ENCODE results near the gene LAMC3. TPM values are rescaled to one million over a fixed set of nuclear protein-coding genes. Genes with fewer than 3 reads are reported as not detected.
A peak's percentile ranks its signal among the peaks of the same experiment; 100 is the strongest.

Gene LAMC3
- total and polyA plus RNA-seq, 2 donors from 2014 or later, result 13.4 to 13.8 TPM

GRCh38 chr9:130990978-130991777 lies 17.8 kb upstream of the LAMC3 start:
- intact Hi-C loops (cut with DNase I), result no loop called here
- DNase-seq (peak in 3 of 5 donors; percentile 42 to 74 (median 62)), FAIRE-seq (no peak)
- Histone ChIP-seq H3K9me3 (ENCODE audit: control insufficient read depth in 2 of 3, insufficient read depth in 1 of 3, low read length in 3 of 3) (no peaks in the 10 kb centered on the region), H3K27me3 (ENCODE audit: control insufficient read depth, insufficient read depth, low read length) (no peaks in the 10 kb centered on the region), H3K27ac (ENCODE audit: low read depth in 2 of 2, low read length in 2 of 2) (no peak overlapping the region), H3K4me3 (ENCODE audit: low read length in 3 of 3) (no peak overlapping the region), H3K9ac (ENCODE audit: low read length in 3 of 3) (no peak overlapping the region), H3K4me1 (ENCODE audit: control insufficient read depth in 2 of 3, insufficient read depth in 2 of 3, low read depth in 1 of 3, low read length in 3 of 3) (no peaks in the 10 kb centered on the region), H3K36me3 (ENCODE audit: control insufficient read depth in 2 of 3, insufficient read depth in 3 of 3, low read length in 3 of 3) (no peaks in the 10 kb centered on the region)
- no peak for TF ChIP-seq CTCF (IDR thresholded peaks at IDR 0.05; ENCODE audit: borderline replicate concordance, extremely low read depth, insufficient read depth)

DNA sequence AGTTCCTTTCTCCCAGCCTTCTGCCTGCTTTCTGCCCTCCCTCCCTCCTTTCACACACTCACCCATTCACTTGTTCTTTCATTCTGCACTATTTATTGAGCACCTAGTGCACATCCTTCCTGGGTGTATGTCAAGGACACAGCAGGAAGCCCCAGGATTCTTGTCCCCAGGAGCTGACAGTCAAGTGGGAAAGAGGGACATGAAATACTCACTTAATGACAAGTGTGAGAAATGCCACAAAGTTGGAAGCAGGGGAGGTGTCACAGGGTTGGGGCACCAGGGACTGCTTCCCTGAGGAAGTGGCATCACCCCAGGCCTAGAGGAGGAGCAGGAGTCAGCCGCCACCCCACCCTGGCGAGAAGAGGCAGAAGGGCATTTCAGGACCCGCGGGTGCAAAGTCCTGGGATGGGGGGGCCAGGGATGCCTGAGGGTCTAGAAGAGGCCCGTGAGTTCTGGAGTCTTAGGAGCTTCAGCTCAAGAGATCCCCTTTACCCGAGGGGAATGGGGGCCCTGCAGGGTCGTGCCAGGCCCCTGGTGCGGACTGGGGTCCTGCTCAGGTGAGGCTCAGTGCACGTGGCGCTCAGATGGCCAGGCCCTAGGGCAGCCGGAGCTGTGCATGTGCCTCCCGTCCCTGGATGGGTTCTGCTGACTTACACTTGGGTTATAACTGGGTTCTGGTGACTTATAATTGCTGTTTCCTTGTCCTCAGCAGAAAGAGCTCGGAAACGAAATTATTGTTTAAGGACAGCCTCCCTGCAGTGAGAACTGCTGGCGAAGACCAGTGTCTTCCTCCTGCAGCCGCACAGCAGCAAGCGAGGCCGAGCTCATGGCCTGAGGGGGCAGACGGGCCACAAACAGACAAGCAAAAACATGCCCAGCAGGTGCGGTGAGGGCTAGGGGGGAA lies 16.9 kb upstream of the LAMC3 start:
- Histone ChIP-seq H3K4me3 (ENCODE audit: low read length in 3 of 3) (no peak overlapping the region), H3K36me3 (ENCODE audit: control insufficient read depth in 2 of 3, insufficient read depth in 3 of 3, low read length in 3 of 3) (no peaks in the 10 kb centered on the region), H3K9ac (ENCODE audit: low read length in 3 of 3) (no peak overlapping the region), H3K27me3 (ENCODE audit: control insufficient read depth, insufficient read depth, low read length) (no peaks in the 10 kb centered on the region), H3K27ac (ENCODE audit: low read depth in 2 of 2, low read length in 2 of 2) (no peak overlapping the region), H3K9me3 (ENCODE audit: control insufficient read depth in 2 of 3, insufficient read depth in 1 of 3, low read length in 3 of 3) (no peaks in the 10 kb centered on the region), H3K4me1 (ENCODE audit: control insufficient read depth in 2 of 3, insufficient read depth in 2 of 3, low read depth in 1 of 3, low read length in 3 of 3) (no peaks in the 10 kb centered on the region)
- no peak for DNase-seq
- TF ChIP-seq CTCF (IDR thresholded peaks at IDR 0.05; ENCODE audit: borderline replicate concordance, extremely low read depth, insufficient read depth), result no peak
- no peak for FAIRE-seq
- intact Hi-C loops (cut with DNase I), result no loop called here

- intact Hi-C loops (cut with DNase I), result no loop called here
- H3K4me1 ChIP-seq (ENCODE audit: control insufficient read depth in 2 of 3, insufficient read depth in 2 of 3, low read depth in 1 of 3, low read length in 3 of 3), result no peaks in the 10 kb centered on the region
- H3K9ac ChIP-seq (ENCODE audit: low read length in 3 of 3), result no peak overlapping the region
- H3K9me3 ChIP-seq (ENCODE audit: control insufficient read depth in 2 of 3, insufficient read depth in 1 of 3, low read length in 3 of 3), result no peaks in the 10 kb centered on the region
- no peak for TF ChIP-seq CTCF (IDR thresholded peaks at IDR 0.05; ENCODE audit: borderline replicate concordance, extremely low read depth, insufficient read depth)
- no peak overlapping the region for H3K4me3 ChIP-seq (ENCODE audit: low read length in 3 of 3)
- no peak overlapping the region for H3K27ac ChIP-seq (ENCODE audit: low read depth in 2 of 2, low read length in 2 of 2)
- H3K27me3 ChIP-seq (ENCODE audit: control insufficient read depth, insufficient read depth, low read length), result no peaks in the 10 kb centered on the region
- FAIRE-seq (no peak), DNase-seq (no peak)
- no peaks in the 10 kb centered on the region for H3K36me3 ChIP-seq (ENCODE audit: control insufficient read depth in 2 of 3, insufficient read depth in 3 of 3, low read length in 3 of 3)
Observed at GRCh38 chr9:130992682-130993032, 16.3 kb upstream of the LAMC3 start.

Measured in kidney (tissue), 14 donors.